LNCaP clone FGC (cell line): ENCODE data around the gene TMEM94.

ENCODE experiments used
- DNase-seq: peaks from one replicate; pipeline ENCODE4 v3.0.0-alpha.2; 2011; ENCODE audit warnings: low read depth
- H3K4me3 ChIP-seq: 2 replicates; pipeline ENCODE4 v1.5.1; 2011; ENCODE audit warnings: mild to moderate bottlenecking, low read depth, low read length, control low read depth
- TF ChIP-seq, protein P1 (sequence below): IDR thresholded peaks from 2 replicates; pipeline ENCODE4 v1.5.1; 2012; ENCODE audit warnings: mild to moderate bottlenecking; ENCODE audit not compliant: control insufficient read depth, insufficient read depth; ENCODE audit errors: extremely low read depth

TMEM94 gene

DNA sequence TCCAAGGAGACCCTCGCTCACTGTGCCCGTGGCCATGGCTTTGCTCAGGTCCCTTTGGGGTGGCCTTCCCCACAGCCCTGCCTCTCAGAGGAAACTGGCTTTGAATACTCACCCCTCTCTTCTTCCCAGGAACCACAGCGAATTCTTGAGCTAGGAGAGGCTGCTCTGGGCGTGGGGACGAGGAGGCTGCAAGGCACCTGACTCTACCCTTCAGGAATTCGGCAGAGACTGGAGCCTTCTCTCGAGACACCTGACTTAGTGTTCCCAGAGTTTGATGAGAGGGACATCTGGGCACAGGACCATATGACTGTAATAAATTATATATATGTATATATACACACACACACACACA, 75.3 kb downstream of the TMEM94 start:
- TF ChIP-seq, protein P1, sequence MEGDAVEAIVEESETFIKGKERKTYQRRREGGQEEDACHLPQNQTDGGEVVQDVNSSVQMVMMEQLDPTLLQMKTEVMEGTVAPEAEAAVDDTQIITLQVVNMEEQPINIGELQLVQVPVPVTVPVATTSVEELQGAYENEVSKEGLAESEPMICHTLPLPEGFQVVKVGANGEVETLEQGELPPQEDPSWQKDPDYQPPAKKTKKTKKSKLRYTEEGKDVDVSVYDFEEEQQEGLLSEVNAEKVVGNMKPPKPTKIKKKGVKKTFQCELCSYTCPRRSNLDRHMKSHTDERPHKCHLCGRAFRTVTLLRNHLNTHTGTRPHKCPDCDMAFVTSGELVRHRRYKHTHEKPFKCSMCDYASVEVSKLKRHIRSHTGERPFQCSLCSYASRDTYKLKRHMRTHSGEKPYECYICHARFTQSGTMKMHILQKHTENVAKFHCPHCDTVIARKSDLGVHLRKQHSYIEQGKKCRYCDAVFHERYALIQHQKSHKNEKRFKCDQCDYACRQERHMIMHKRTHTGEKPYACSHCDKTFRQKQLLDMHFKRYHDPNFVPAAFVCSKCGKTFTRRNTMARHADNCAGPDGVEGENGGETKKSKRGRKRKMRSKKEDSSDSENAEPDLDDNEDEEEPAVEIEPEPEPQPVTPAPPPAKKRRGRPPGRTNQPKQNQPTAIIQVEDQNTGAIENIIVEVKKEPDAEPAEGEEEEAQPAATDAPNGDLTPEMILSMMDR, result no peak
- H3K4me3 ChIP-seq, result no peak overlapping the region
- DNase-seq, result no peak

DNA sequence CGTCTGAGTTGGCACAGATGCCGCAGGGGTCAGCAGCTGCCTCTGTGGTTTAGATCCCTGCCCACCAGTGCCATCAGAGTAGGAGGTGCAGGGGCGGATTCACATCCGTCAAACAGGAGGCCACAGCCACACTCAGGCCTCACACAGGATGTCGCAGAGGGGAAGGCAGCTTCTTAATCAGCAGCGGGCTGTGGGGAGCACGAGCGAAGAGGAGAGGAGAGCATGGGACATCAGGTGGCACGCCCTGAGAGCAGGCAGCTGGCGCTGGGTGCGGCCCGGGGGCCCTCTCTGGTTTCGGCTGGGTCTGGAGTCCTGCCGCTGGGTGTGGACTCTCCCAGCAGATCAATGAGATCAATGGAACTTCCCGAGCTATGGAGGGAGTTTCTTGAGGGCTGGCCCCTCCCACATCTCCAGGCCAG, 78.7 kb downstream of the TMEM94 start:
- DNase-seq, result no peak
- no peak overlapping the region for H3K4me3 ChIP-seq
- TF ChIP-seq, protein P1, result no peak

DNA sequence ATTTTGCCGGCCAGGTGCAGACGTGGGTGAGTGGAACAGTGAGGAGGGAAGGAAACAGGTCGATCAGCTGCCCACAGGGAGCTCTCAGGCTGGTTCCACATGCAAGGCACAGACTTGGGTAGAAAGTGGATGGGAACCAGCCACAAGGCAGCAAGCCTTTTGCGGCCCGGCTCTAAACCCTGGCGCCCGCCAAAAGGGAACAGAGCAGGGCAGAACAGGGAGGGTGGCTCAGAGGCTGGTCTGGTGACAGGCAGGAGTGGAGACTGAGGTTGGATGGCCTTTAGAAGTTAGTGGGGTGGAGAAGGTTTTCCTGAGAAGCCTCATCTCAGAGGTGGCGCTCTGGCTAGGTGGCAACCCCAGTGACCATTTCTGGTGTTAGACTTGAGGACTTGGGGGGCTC, 79.4 kb downstream of the TMEM94 start:
- no peak overlapping the region for H3K4me3 ChIP-seq
- DNase-seq, result no peak
- TF ChIP-seq, protein P1, result no peak

DNA sequence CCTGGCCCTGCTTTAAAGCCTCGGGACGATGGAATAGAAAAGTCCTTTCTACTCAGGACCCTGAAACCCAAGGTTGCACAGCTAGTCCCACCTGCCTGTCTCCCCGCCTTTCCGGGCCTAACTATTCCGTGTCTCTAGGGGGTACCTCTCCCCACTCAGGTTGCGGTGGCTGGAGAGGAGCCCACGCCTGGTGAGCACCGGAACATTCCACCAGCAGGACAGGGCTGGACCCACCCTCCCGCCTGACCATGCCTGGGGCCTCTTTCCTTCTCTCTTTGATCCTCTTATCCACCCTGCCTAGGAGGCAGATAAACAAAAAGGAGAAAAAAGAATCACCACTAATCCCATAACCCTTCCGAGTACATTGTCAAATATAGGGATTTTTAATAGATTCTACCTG, 79.9 kb downstream of the TMEM94 start:
- TF ChIP-seq, protein P1, result no peak
- no peak for DNase-seq
- no peak overlapping the region for H3K4me3 ChIP-seq

DNA sequence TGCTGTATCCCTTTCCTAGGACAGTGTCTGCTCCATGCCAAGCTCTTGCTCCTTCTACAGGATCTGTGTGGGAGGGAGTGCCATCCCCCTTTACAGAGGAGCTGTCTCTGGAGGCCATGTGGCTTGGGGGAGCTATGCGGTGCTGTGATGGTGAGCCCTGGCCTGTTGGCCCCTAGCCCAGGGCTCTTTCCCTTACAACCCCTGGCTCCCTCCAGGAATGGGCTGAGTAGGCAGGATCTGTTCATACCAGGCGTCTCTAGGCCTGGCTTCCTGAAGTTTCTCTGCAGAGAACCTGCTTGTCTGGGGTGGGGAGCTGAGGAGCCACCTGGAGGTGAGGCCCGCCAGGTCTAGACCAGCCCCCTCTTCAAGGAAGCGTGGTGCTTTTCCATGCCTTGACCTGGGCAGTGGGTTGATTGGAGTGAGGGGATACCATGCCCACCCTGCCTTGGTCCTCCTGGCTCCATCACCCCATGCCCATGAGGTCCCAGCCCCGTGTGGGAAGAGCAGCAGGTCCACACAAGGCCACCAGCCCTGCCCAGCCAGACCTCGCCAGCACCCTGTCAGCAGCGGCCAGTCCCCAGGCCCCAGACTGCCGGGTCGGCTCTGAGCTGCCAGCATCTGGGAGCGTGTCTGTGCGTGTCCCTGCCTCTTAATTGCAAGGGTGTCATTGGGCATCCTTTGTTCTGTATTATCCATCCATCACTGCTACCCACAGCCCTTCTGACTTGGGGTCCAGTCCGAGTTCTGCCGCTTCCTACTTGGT, 83.7 kb downstream of the TMEM94 start:
- DNase-seq, result no peak
- no peak overlapping the region for H3K4me3 ChIP-seq
- TF ChIP-seq, protein P1, result no peak

DNA sequence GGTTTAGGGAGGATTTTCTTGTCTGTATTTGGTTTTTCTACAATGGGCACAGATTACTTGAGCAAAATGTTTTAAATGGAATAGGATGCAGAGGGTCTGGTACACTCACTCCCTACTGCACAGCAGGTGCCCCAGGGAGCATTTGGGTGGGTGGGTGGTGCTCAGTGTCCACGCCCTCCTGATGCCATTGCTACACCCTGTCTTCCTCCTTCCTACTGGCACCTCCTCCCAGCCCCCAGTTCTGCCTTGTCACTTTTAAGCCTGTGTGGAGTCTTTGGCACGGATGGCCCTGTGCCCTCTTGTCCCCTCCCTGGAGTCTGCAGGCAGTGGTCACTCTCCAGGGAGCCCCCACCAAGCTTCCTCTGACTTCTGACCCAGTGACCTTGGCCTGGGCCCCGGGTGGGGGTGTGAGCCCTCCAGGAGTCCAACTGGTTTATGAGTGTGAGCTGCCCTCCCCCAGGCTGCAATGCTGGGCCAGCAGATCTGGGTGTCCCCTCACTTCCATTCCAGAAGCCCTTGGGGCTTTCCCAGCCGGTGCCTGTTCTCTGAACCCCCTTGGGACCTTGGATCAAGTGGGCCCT, 84.6 kb downstream of the TMEM94 start:
- TF ChIP-seq, protein P1, result no peak
- no peak overlapping the region for H3K4me3 ChIP-seq
- DNase-seq, result no peak

DNA sequence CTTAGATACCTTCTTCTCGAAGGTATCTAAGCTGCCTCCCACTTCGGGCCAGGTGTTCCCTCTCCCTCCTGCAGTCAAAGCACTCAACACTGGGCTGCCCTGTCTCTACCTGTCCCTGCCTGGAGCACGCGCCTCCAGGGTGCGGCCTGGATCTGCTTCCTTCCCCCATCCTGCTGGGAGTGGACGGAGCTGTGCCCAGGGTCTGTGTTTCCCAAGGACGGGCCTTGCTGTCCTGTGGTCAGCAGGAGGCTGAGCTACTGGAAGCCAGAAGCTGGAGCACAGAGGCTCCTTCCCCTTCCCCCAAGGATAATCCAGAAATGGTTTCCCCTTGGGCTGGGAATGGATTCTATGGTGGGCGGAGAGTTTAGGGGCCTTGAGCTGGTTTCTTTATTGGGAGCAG, 85.8 kb downstream of the TMEM94 start:
- DNase-seq, result no peak
- TF ChIP-seq, protein P1, result no peak
- H3K4me3 ChIP-seq, result no peak overlapping the region
